Measurements from ENCODE around the gene CDK6. TPM values are rescaled to one million over a fixed set of nuclear protein-coding genes. Genes with fewer than 3 reads are reported as not detected.

Gene CDK6
- total and polyA plus RNA-seq, 9 of the 15 experiments (the other 6 are each of a cell fraction or from before 2014, with no cell fraction given): 7.6 to 109 (median 44.4) TPM

- no peak for TF ChIP-seq CREBBP (IDR thresholded peaks at IDR 0.05; ENCODE audit: low read depth, low read length)
- no peak for TF ChIP-seq U2AF1 (optimal IDR thresholded peaks at IDR 0.05; ENCODE audit: low read depth, low read length)
- no peak for TF ChIP-seq ZNF639 (CRISPR knock-in tag; conservative IDR thresholded peaks at IDR 0.05 in 1 of 2, IDR thresholded peaks at IDR 0.05 in 1 of 2)
- no peak for TF ChIP-seq ZMIZ1 (IDR thresholded peaks at IDR 0.05; ENCODE audit: low read depth in 2 of 2, low read length in 2 of 2)
- no peak for TF ChIP-seq ZNF133 (CRISPR knock-in tag; IDR thresholded peaks at IDR 0.05)
- no peak for TF ChIP-seq EP400 (IDR thresholded peaks at IDR 0.05)
- no peak for TF ChIP-seq SP2 (IDR thresholded peaks at IDR 0.05; ENCODE audit: extremely low read depth, low read depth, low read length, poor library complexity, severe bottlenecking)
- TF ChIP-seq FUS (optimal IDR thresholded peaks at IDR 0.05; ENCODE audit: low read depth, low read length): no peak
- no peak for TF ChIP-seq MTF1 (CRISPR knock-in tag; IDR thresholded peaks at IDR 0.05; ENCODE audit: borderline replicate concordance)
- no peak for TF ChIP-seq THRA (IDR thresholded peaks at IDR 0.05)
- TF ChIP-seq MTA2 (IDR thresholded peaks at IDR 0.05; ENCODE audit: low read depth): 0 out of 2 replicates have a peak, but pooled peaks have one; percentile 29
- TF ChIP-seq BACH1 (tag; IDR thresholded peaks at IDR 0.05): no peak
- TF ChIP-seq ELK1 (CRISPR knock-in tag; IDR thresholded peaks at IDR 0.05): no peak
- TF ChIP-seq ARNT (IDR thresholded peaks at IDR 0.05): no peak
- no peak for TF ChIP-seq ZNF76 (CRISPR knock-in tag; IDR thresholded peaks at IDR 0.05; ENCODE audit: borderline replicate concordance)
- TF ChIP-seq JUN (IDR thresholded peaks at IDR 0.05; ENCODE audit: borderline replicate concordance, low read depth, low read length): no peak
- TF ChIP-seq JUN (CRISPR knock-in tag; IDR thresholded peaks at IDR 0.05; ENCODE audit: borderline replicate concordance): no peak
- TF ChIP-seq ELF2 (CRISPR knock-in tag; IDR thresholded peaks at IDR 0.05): no peak
- TF ChIP-seq RCOR1 (IDR thresholded peaks at IDR 0.05; ENCODE audit: borderline replicate concordance in 1 of 2, low read depth in 2 of 2, low read length in 2 of 2): peak; percentile 51 to 86; a peak in 3 of 4 replicates
- TF ChIP-seq KHSRP (IDR thresholded peaks at IDR 0.05): no peak
- TF ChIP-seq TCF7L2 (IDR thresholded peaks at IDR 0.05; ENCODE audit: low read depth, low read length): no peak
- TF ChIP-seq KLF16 (IDR thresholded peaks at IDR 0.05): no peak
- no peak for TF ChIP-seq FOXA3 (CRISPR knock-in tag; conservative IDR thresholded peaks at IDR 0.05 in 1 of 2, IDR thresholded peaks at IDR 0.05 in 1 of 2)
Measured at GRCh38 chr7:92742186-92742585, 94.2 kb downstream of the CDK6 start (continued).

Data from K562 (cell line).